Adipocyte (in vitro differentiated cells): ENCODE measurements around the gene A2M.

ENCODE experiments used
- DNase-seq: peaks from one replicate; pipeline ENCODE4 v3.0.0-alpha.2; 2015; ENCODE audit warnings: low read depth
- H3K27me3 ChIP-seq: replicated peaks from 2 replicates; pipeline ENCODE4 v1.7.0; 2013; ENCODE audit warnings: mild to moderate bottlenecking, low read length, moderate library complexity; ENCODE audit not compliant: control insufficient read depth, insufficient read depth
- H3K36me3 ChIP-seq: 2 replicates; pipeline ENCODE4 v1.7.0; 2013; ENCODE audit warnings: low read length, mild to moderate bottlenecking, moderate library complexity; ENCODE audit not compliant: control insufficient read depth, insufficient read depth, severe bottlenecking
- H3K4me1 ChIP-seq: 2 replicates; pipeline ENCODE4 v1.7.0; 2013; ENCODE audit warnings: mild to moderate bottlenecking, low read length, moderate library complexity; ENCODE audit not compliant: control insufficient read depth, insufficient read depth
- H3K4me3 ChIP-seq: 2 replicates; pipeline ENCODE4 v1.7.0; 2013; ENCODE audit warnings: mild to moderate bottlenecking, low read length, moderate library complexity
- H3K9ac ChIP-seq: 2 replicates; pipeline ENCODE4 v1.7.0; 2013; ENCODE audit warnings: mild to moderate bottlenecking, low read length, moderate library complexity
- H3K9me3 ChIP-seq: 2 replicates; pipeline ENCODE4 v1.7.0; 2013; ENCODE audit warnings: mild to moderate bottlenecking, low read length, moderate library complexity; ENCODE audit not compliant: control insufficient read depth

Gene A2M

GRCh38 chr12:9047105-9047504, 68.6 kb downstream of the A2M start:
- Histone ChIP-seq H3K9me3 (no peaks in the 10 kb centered on the region), H3K27me3 (no peaks in the 10 kb centered on the region), H3K4me1 (no peaks in the 10 kb centered on the region), H3K4me3 (no peak overlapping the region), H3K9ac (no peak overlapping the region), H3K36me3 (no peaks in the 10 kb centered on the region)
- DNase-seq: no peak

- DNase-seq: no peak
- H3K4me3 ChIP-seq: no peak overlapping the region
- H3K9ac ChIP-seq: no peak overlapping the region
- no peaks in the 10 kb centered on the region for H3K9me3 ChIP-seq
- H3K4me1 ChIP-seq: no peaks in the 10 kb centered on the region
- H3K36me3 ChIP-seq: no peaks in the 10 kb centered on the region
- H3K27me3 ChIP-seq: no peaks in the 10 kb centered on the region
These were observed 72.0 kb downstream of the A2M start for GRCh38 chr12:9043766-9044165.

GRCh38 chr12:9041321-9041720, 74.4 kb downstream of the A2M start:
- Histone ChIP-seq H3K27me3 (no peaks in the 10 kb centered on the region), H3K9me3 (no peaks in the 10 kb centered on the region), H3K4me1 (no peaks in the 10 kb centered on the region), H3K4me3 (no peak overlapping the region), H3K36me3 (no peaks in the 10 kb centered on the region), H3K9ac (no peak overlapping the region)
- DNase-seq: peak; percentile 27

GRCh38 chr12:9040484-9041186, 75.1 kb downstream of the A2M start:
- Histone ChIP-seq H3K27me3 (no peaks in the 10 kb centered on the region), H3K4me3 (no peak overlapping the region), H3K36me3 (no peaks in the 10 kb centered on the region), H3K4me1 (no peaks in the 10 kb centered on the region), H3K9me3 (no peaks in the 10 kb centered on the region), H3K9ac (no peak overlapping the region)
- no peak for DNase-seq

GRCh38 chr12:9039397-9039977, 76.2 kb downstream of the A2M start:
- H3K27me3 ChIP-seq: no peaks in the 10 kb centered on the region
- H3K4me1 ChIP-seq: no peaks in the 10 kb centered on the region
- no peak overlapping the region for H3K9ac ChIP-seq
- peak; percentile 82 for DNase-seq
- H3K36me3 ChIP-seq: no peaks in the 10 kb centered on the region
- no peaks in the 10 kb centered on the region for H3K9me3 ChIP-seq
- no peak overlapping the region for H3K4me3 ChIP-seq

GRCh38 chr12:9037431-9037830, 78.3 kb downstream of the A2M start:
- H3K9ac ChIP-seq: no peak overlapping the region

GRCh38 chr12:9036227-9036626, 79.5 kb downstream of the A2M start:
- no peaks in the 10 kb centered on the region for H3K4me1 ChIP-seq
- H3K36me3 ChIP-seq: no peaks in the 10 kb centered on the region
- no peak overlapping the region for H3K4me3 ChIP-seq

More at GRCh38 chr12:9037431-9037830, 78.3 kb downstream of the A2M start:
- no peaks in the 10 kb centered on the region for H3K4me1 ChIP-seq
- no peak overlapping the region for H3K4me3 ChIP-seq
- no peaks in the 10 kb centered on the region for H3K27me3 ChIP-seq
- H3K9me3 ChIP-seq: no peaks in the 10 kb centered on the region
- no peak for DNase-seq
- H3K36me3 ChIP-seq: no peaks in the 10 kb centered on the region

GRCh38 chr12:9034095-9034494, 81.6 kb downstream of the A2M start:
- DNase-seq: no peak
- H3K4me3 ChIP-seq: no peak overlapping the region

More at GRCh38 chr12:9036227-9036626, 79.5 kb downstream of the A2M start:
- H3K27me3 ChIP-seq: no peaks in the 10 kb centered on the region
- no peaks in the 10 kb centered on the region for H3K9me3 ChIP-seq
- DNase-seq: no peak
- no peak overlapping the region for H3K9ac ChIP-seq

GRCh38 chr12:9033265-9033887, 82.3 kb downstream of the A2M start:
- H3K9ac ChIP-seq: no peak overlapping the region
- no peaks in the 10 kb centered on the region for H3K9me3 ChIP-seq
- no peaks in the 10 kb centered on the region for H3K36me3 ChIP-seq
- no peaks in the 10 kb centered on the region for H3K4me1 ChIP-seq
- DNase-seq: no peak
- H3K4me3 ChIP-seq: no peak overlapping the region
- no peaks in the 10 kb centered on the region for H3K27me3 ChIP-seq

More at GRCh38 chr12:9034095-9034494, 81.6 kb downstream of the A2M start:
- no peak overlapping the region for H3K9ac ChIP-seq
- H3K9me3 ChIP-seq: no peaks in the 10 kb centered on the region
- H3K36me3 ChIP-seq: no peaks in the 10 kb centered on the region
- H3K4me1 ChIP-seq: no peaks in the 10 kb centered on the region
- no peaks in the 10 kb centered on the region for H3K27me3 ChIP-seq

GRCh38 chr12:9032202-9032964, 83.3 kb downstream of the A2M start:
- DNase-seq: no peak
- Histone ChIP-seq H3K9ac (no peak overlapping the region), H3K9me3 (no peaks in the 10 kb centered on the region), H3K36me3 (no peaks in the 10 kb centered on the region), H3K4me1 (no peaks in the 10 kb centered on the region), H3K4me3 (no peak overlapping the region), H3K27me3 (no peaks in the 10 kb centered on the region)

- no peak for DNase-seq
- no peaks in the 10 kb centered on the region for H3K4me1 ChIP-seq
- no peaks in the 10 kb centered on the region for H3K27me3 ChIP-seq
- H3K9ac ChIP-seq: no peak overlapping the region
- no peaks in the 10 kb centered on the region for H3K9me3 ChIP-seq
- H3K4me3 ChIP-seq: no peak overlapping the region
- no peaks in the 10 kb centered on the region for H3K36me3 ChIP-seq
These were observed 84.9 kb downstream of the A2M start for GRCh38 chr12:9030776-9031175.
